Neutrophil (primary cell): Measurements from ENCODE around the gene CRABP1.

ENCODE experiments used
- H3K27ac ChIP-seq: fragments of 200-600 bp; sonication (generic); 2 replicates; pipeline ENCODE4 v1.5.1; 2016; ENCODE audit warnings: mild to moderate bottlenecking, moderate library complexity
- H3K27me3 ChIP-seq: fragments of 200-600 bp; sonication (generic); 2 replicates; pipeline ENCODE4 v1.6.0; 2016; ENCODE audit warnings: mild to moderate bottlenecking
- H3K36me3 ChIP-seq: fragments of 200-600 bp; sonication (generic); 2 replicates; pipeline ENCODE4 v1.5.1; 2017
- H3K4me1 ChIP-seq, 2 experiments: fragments of 200-600 bp in 1 of 2; sonication (generic) in 1 of 2; 1 replicate in 1 of 2; 2 replicates in 1 of 2; pipeline versions ENCODE4 v1.5.1 to v1.6.1; 2013 to 2016; ENCODE audit warnings: low read depth in 1 of 2, low read length in 1 of 2, mild to moderate bottlenecking in 1 of 2, moderate library complexity in 1 of 2; ENCODE audit not compliant: control insufficient read depth in 1 of 2, insufficient read depth in 1 of 2
- H3K4me3 ChIP-seq, 2 experiments: fragments of 200-600 bp in 1 of 2; sonication (generic) in 1 of 2; 1 replicate in 1 of 2; 2 replicates in 1 of 2; pipeline ENCODE4 v1.5.1; 2013 to 2016; ENCODE audit warnings: low read depth in 1 of 2, low read length in 1 of 2, mild to moderate bottlenecking in 1 of 2, moderate library complexity in 1 of 2
- H3K9me3 ChIP-seq: fragments of 200-600 bp; sonication (generic); 2 replicates; pipeline ENCODE4 v1.5.1; 2016
- CTCF ChIP-seq: fragments of 200-600 bp; sonication (generic); IDR thresholded peaks from 2 replicates; pipeline ENCODE4 v1.5.1; 2016; ENCODE audit warnings: antibody characterized with exemption

Gene CRABP1

GRCh38 chr15:78340231-78341056 is at the start of gene CRABP1:
CRABP1 (plus strand) TSS chr15:78340353; CDS start chr15:78340429, 76 bp downstream.
- Histone ChIP-seq H3K27me3 (peaks cover 90% of the 10 kb centered on the region), H3K4me3 (no peak within 1 kb of the TSS), H3K4me1 (peaks cover 6% of the 10 kb centered on the region in 2 experiments), H3K36me3 (no peaks in the 10 kb centered on the region), H3K27ac (no peak within 1 kb of the TSS), H3K9me3 (no peaks in the 10 kb centered on the region)
- TF ChIP-seq CTCF: no peak

GRCh38 chr15:78291052-78291451 is 49.1 kb upstream of the CRABP1 start:
- TF ChIP-seq CTCF: no peak
- peaks cover 45% of the 10 kb centered on the region for H3K36me3 ChIP-seq
- no peaks in the 10 kb centered on the region for H3K27me3 ChIP-seq
- H3K9me3 ChIP-seq: no peaks in the 10 kb centered on the region
- H3K4me1 ChIP-seq: no peaks in the 10 kb centered on the region
- H3K4me3 ChIP-seq: no peak overlapping the region
- H3K27ac ChIP-seq: no peak overlapping the region

- Histone ChIP-seq H3K9me3 (no peaks in the 10 kb centered on the region), H3K36me3 (peaks cover 43% of the 10 kb centered on the region), H3K4me1 (no peaks in the 10 kb centered on the region), H3K27me3 (no peaks in the 10 kb centered on the region), H3K4me3 (no peak overlapping the region), H3K27ac (no peak overlapping the region)
- no peak for TF ChIP-seq CTCF
Observed at GRCh38 chr15:78291698-78292097, 48.5 kb upstream of the CRABP1 start.

GRCh38 chr15:78292219-78292618 is 47.9 kb upstream of the CRABP1 start:
- no peak overlapping the region for H3K27ac ChIP-seq
- H3K4me1 ChIP-seq: no peaks in the 10 kb centered on the region
- no peak for TF ChIP-seq CTCF
- H3K36me3 ChIP-seq: peaks cover 37% of the 10 kb centered on the region
- H3K9me3 ChIP-seq: no peaks in the 10 kb centered on the region
- H3K27me3 ChIP-seq: no peaks in the 10 kb centered on the region
- no peak overlapping the region for H3K4me3 ChIP-seq

- no peaks in the 10 kb centered on the region for H3K27me3 ChIP-seq
- H3K4me3 ChIP-seq: peak within 1 kb of the TSS; percentile 71 to 86
- H3K4me1 ChIP-seq: peaks cover 36 to 46% of the 10 kb centered on the region in 2 experiments
Observed at GRCh38 chr15:78299101-78299930, 40.8 kb upstream of the CRABP1 start, which contains the start of gene SKIC8. SKIC8 (minus strand) TSS chr15:78299609; CDS start chr15:78295686, 3,923 bp downstream.

More at GRCh38 chr15:78299101-78299930, 40.8 kb upstream of the CRABP1 start, which contains the start of gene SKIC8:
- TF ChIP-seq CTCF: peak; percentile 38
- H3K27ac ChIP-seq: peak within 1 kb of the TSS; percentile 78
- no peaks in the 10 kb centered on the region for H3K9me3 ChIP-seq
- no peaks in the 10 kb centered on the region for H3K36me3 ChIP-seq
